HG03097 (cell line): ENCODE data around the gene PDHA2.
"Not testable (repeated sequence)": the region's sequence is repeated elsewhere in the genome, so short reads cannot be mapped to it uniquely, and the experiment has no call there.

ENCODE experiments used
- ATAC-seq: cut with Tn5 transposase; IDR thresholded peaks from one replicate; pipeline ENCODE4 v1.9.1; 2021; ENCODE audit not compliant: unreplicated experiment, low FRiP score

The PDHA2 gene

GRCh38 chr4:95839891-95840290, at the start of gene PDHA2:
Gene PDHA2 (plus strand): TSS chr4:95840093. CDS start chr4:95840151, 58 bp downstream.
- no peak for ATAC-seq

GRCh38 chr4:95798003-95798402, 41.9 kb upstream of the PDHA2 start:
- ATAC-seq = no peak

DNA sequence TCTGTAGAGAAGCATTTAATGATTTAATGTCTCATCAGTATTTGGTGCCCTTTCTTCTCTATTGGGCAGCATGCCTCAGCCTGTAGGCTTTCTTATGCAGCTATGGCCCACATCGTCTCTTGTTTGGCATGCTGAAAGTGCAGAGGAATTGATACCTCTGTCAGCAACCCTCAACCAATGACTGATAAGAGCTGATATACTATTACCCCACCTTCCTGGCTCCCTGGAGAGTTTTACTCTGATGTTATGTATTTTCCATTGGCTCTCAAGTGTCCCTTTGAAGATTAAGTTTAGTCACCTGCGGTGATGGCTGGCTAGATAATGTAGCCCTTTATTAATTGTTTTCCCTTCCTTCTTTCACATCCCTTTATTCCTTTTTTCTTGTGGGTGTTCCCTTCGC, 41.2 kb upstream of the PDHA2 start:
- no peak for ATAC-seq

- ATAC-seq = no peak
These were observed 18.0 kb upstream of the PDHA2 start for GRCh38 chr4:95821867-95822266.

DNA sequence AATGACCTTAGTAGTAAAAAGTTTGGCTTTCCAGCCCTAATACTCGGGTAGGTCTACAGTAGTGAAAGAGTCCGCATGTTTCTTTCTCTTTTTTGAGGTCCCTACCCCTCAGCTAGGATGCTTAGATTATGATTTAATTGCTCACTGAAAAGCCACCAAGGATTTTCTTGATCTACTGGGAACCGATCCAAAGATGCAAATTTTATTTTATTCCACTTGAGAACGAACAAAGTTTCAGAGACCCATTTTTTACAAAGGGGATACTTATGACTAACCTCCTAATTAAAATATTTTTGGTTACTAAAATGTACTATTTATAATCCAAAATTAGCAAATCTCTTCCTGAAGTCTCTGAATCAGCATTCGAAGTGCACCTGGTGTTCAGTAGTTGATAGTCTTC, 14.3 kb upstream of the PDHA2 start:
- no peak for ATAC-seq

- ATAC-seq = no peak
These were observed 9.2 kb upstream of the PDHA2 start for GRCh38 chr4:95830651-95831050.

- no peak for ATAC-seq
These were observed 8.7 kb upstream of the PDHA2 start for GRCh38 chr4:95831166-95831565.

DNA sequence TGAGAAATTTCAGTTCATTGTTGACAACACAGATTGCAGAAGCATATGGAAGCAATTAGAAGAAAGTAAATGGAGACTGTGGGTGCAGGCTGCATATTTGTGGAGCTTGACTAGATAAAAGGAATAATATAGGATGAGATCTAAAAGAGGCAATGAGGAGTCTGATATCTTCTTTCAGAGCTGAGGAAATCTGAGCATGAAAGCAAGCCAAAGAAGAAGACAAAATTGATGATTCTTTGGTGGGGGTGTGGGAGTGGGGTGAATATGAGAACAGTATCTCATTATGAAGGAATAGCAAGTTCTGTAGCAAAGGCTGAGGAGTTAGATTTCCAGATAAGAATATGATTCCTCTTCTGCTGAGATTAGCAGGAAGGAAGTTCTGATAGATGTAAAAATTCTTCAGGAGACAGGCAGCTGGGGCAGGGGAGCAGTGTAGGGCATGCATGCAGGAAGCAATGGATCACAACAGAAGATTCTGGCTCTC, 6.1 kb upstream of the PDHA2 start:
- ATAC-seq = no peak

- no peak for ATAC-seq
These were observed 4.2 kb upstream of the PDHA2 start for GRCh38 chr4:95835672-95836071.

DNA sequence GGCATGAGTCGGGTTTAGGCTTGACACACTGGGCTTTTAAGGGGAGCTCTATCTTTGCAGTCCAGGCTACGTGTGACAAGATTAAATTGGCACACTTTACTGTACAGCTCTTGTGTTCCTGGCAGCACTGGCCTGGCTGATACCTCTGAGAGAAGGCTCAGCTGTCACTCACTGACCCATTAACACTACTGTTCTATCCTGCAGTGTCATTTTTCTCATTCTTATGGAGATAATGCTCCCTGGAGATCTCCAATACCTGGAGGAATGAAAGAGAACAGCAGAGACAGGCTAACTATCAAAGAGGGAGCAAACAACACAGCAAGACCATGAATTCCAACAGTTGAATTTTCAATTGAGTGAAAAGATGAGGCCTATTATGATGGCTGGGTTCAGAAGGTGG, 1.7 kb upstream of the PDHA2 start:
- no peak for ATAC-seq

DNA sequence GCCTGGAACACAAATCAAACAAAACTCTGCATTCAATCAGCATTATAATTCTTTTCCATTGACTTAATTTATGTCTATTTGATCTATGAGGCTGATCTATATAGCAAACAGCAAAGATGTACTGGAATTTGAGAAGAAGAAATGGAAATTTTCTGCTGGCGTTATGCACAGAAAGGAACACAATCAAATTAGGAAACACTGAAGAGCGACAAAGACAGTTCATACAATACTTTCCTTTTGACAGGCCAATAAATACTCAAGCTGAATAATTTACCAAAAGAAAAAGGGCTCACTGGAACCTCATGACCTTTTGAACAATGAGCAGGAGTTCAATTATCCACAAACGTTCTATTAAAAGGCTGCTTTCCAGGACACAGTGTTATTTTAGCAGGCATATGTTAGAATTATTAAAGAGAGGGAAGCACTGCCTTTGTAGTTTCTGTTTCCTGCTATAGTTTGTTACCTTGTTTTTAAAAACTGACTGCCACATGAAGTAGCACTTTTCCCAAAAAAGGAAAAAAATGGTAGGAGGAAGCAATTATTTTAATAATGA, 8.1 kb downstream of the PDHA2 start:
- no peak for ATAC-seq

GRCh38 chr4:95850161-95850560, 10.3 kb downstream of the PDHA2 start:
- ATAC-seq = no peak

GRCh38 chr4:95857761-95858160, 17.9 kb downstream of the PDHA2 start:
- ATAC-seq = no peak

DNA sequence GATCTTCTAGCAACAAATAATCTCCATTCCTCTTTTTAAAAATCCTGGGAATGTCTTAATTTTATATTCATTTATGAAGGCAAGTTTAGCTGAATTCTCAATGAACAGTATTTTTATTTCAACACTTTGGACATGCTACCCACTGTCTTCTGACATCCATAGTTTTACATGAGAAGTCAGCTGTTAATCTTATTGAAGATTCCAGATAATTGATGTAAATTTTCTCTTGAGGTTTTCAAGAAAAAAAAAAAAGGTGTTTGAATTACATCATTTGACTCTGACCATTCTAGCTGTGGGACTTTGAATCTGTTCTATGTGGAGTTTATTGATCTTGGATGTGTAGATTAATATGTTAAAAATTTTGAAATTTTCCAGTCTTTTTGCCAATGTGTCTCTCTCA, 28.0 kb downstream of the PDHA2 start:
- no peak for ATAC-seq

GRCh38 chr4:95869414-95869813, 29.5 kb downstream of the PDHA2 start:
- not testable (repeated sequence) for ATAC-seq

- no peak for ATAC-seq
These were observed 30.1 kb downstream of the PDHA2 start for GRCh38 chr4:95869961-95870500.

- ATAC-seq = no peak
These were observed 37.7 kb downstream of the PDHA2 start for GRCh38 chr4:95877636-95878035.

DNA sequence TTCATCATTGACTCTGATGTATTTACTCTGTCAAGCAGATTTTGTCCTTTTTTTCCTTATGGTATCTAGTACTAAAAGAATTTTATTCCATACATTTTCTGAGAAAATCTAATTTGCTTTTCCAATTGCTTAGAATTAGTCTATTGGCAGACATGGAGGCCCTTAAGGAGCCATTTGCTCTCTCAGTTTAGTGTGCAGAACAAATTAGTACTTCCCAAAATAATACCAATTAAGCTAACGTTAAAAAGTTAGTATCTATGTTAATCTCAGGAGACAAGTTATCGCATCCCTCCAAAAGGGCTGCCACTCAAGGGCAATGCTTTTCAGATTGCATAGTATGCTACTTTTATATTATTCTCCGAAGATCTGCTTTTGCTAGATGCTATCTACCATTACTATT, 47.7 kb downstream of the PDHA2 start:
- ATAC-seq = no peak

DNA sequence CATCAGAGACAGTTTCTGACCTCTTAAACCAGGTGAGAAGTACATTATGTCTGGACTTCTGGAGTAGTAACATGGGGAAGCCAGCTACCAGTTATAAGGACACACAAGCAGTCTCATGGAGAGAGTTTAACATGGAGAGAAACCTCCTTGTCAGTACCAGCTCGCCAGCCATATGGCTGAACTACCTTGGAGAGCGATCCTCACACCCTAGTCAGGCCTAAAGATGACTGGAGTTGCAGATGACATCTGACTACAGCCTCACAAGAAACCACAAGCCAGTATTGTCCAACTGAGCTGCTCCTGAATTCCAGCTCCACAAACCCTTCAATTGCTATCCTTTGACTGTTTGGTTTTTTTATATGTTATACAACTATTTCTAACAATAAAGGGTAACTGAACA, 49.8 kb downstream of the PDHA2 start:
- ATAC-seq = no peak
